ENCODE data around the gene GPR63.

- TF ChIP-seq POLR2A (IDR thresholded peaks at IDR 0.05; ENCODE audit: low read depth, low read length) (no peak), POLR2AphosphoS5 (IDR thresholded peaks at IDR 0.05; ENCODE audit: insufficient read depth, low read depth, low read length) (no peak), EZH2 (IDR thresholded peaks at IDR 0.05; ENCODE audit: borderline replicate concordance, low read depth, low read length, severe bottlenecking) (no peak), MAX (IDR thresholded peaks at IDR 0.05; ENCODE audit: insufficient read depth, insufficient read length) (no peak)
Measured at GRCh38 chr6:96792561-96793190, 44.6 kb downstream of the GPR63 start.
